GM19328 (cell line): ENCODE results near the gene IL6R.
"Not testable (repeated sequence)": the region's sequence is repeated elsewhere in the genome, so short reads cannot be mapped to it uniquely, and the experiment has no call there.

Experiments used
- ATAC-seq: cut with Tn5 transposase; IDR thresholded peaks from one replicate; pipeline ENCODE4 v1.9.1; 2021; ENCODE audit warnings: mild to moderate bottlenecking, moderate library complexity; ENCODE audit not compliant: unreplicated experiment

IL6R gene

GRCh38 chr1:154406572-154406879, 1.4 kb downstream of the IL6R start:
- no peak for ATAC-seq

GRCh38 chr1:154406886-154407197, 1.7 kb downstream of the IL6R start:
- no peak for ATAC-seq

GRCh38 chr1:154407198-154408091, 2.3 kb downstream of the IL6R start:
- no peak for ATAC-seq

- ATAC-seq = no peak
Observed at GRCh38 chr1:154408174-154408777, 3.1 kb downstream of the IL6R start.

GRCh38 chr1:154410185-154410827, 5.2 kb downstream of the IL6R start:
- no peak for ATAC-seq

GRCh38 chr1:154411525-154411924, 6.4 kb downstream of the IL6R start:
- no peak for ATAC-seq

GRCh38 chr1:154413177-154413783, 8.1 kb downstream of the IL6R start:
- no peak for ATAC-seq

GRCh38 chr1:154414606-154415005, 9.5 kb downstream of the IL6R start:
- ATAC-seq = no peak

GRCh38 chr1:154416471-154417337, 11.6 kb downstream of the IL6R start:
- no peak for ATAC-seq

GRCh38 chr1:154417338-154417608, 12.1 kb downstream of the IL6R start:
- no peak for ATAC-seq

- ATAC-seq = no peak
Observed at GRCh38 chr1:154418062-154418921, 13.1 kb downstream of the IL6R start.

GRCh38 chr1:154418923-154419619, 13.9 kb downstream of the IL6R start:
- ATAC-seq = no peak

GRCh38 chr1:154419620-154420571, 14.8 kb downstream of the IL6R start:
- ATAC-seq = no peak

- ATAC-seq = no peak
Observed at GRCh38 chr1:154420961-154421924, 16.1 kb downstream of the IL6R start.

- not testable (repeated sequence) for ATAC-seq
Observed at GRCh38 chr1:154422049-154422448, 16.9 kb downstream of the IL6R start.

- no peak for ATAC-seq
Observed at GRCh38 chr1:154422521-154422920, 17.4 kb downstream of the IL6R start.

- ATAC-seq = no peak
Observed at GRCh38 chr1:154423304-154423987, 18.3 kb downstream of the IL6R start.
